GM12878 (cell line): ENCODE results near the gene CXCL17. TPM values are rescaled to one million over a fixed set of nuclear protein-coding genes. Genes with fewer than 3 reads are reported as not detected.

ENCODE experiments used
- ATAC-seq: fragments of 200-7000 bp; cut with Tn5 transposase; 3 replicates; pipeline ENCODE4 v1.9.1; 2020; ENCODE audit warnings: mild to moderate bottlenecking, moderate library complexity
- BruUV-seq: library from RNA; stranded (reverse); fragments of 400-500 nt; replicated peaks from 2 replicates; lab custom pipeline; 2021; lab: Mats Ljungman, UMichigan
- CTCF ChIA-PET: fragments of 300-600 bp; sonication (Branson Sonifier 250); formaldehyde crosslinking; extraction: SDS; loops from one replicate; lab custom pipeline; 2021; ENCODE audit warnings: inconsistent platforms; lab: Yijun Ruan, JAX
- POLR2A ChIA-PET: fragments of 350-600 bp; formaldehyde crosslinking; extraction: SDS; loops from one replicate; lab custom pipeline; 2021; ENCODE audit warnings: inconsistent platforms; lab: Charles Lee
- RAD21 ChIA-PET: fragments of 300-600 bp; sonication (Branson Sonifier 250); formaldehyde crosslinking; loops from one replicate; lab custom pipeline; 2023; ENCODE audit warnings: antibody characterized with exemption; ENCODE audit not compliant: unreplicated experiment; lab: Charles Lee
- SMC1A ChIA-PET: fragments of 300-600 bp; sonication (Branson Sonifier 250); formaldehyde crosslinking; loops from one replicate; lab custom pipeline; 2023; ENCODE audit not compliant: unreplicated experiment, uncharacterized antibody; lab: Charles Lee
- DNase-seq: peaks from one replicate; pipeline ENCODE4 v3.0.0-alpha.2; 2011; ENCODE audit warnings: low read depth, low spot score
- FAIRE-seq: peaks from 3 replicates; lab custom pipeline; 2011; peaks lifted over from hg19 to GRCh38; lab: Jason Lieb, UNC
- H2AFZ ChIP-seq: 2 replicates; pipeline ENCODE4 v1.6.0; 2011; ENCODE audit warnings: low read depth, low read length, control low read depth; ENCODE audit not compliant: control insufficient read depth
- H3K27ac ChIP-seq: 2 replicates; pipeline ENCODE4 v1.5.1; 2011; ENCODE audit warnings: control low read depth; ENCODE audit not compliant: control insufficient read depth, insufficient read depth
- H3K27me3 ChIP-seq, 2 experiments: replicated peaks in 1 of 2; 2 replicates each; pipeline versions ENCODE4 v1.6.0 to v1.6.1; 2011; ENCODE audit warnings: low read length in 1 of 2; ENCODE audit not compliant: control insufficient read depth in 2 of 2, insufficient read depth in 2 of 2
- H3K36me3 ChIP-seq, 2 experiments: 2 replicates each; pipeline ENCODE4 v1.5.1; 2011; ENCODE audit warnings: low read length in 1 of 2; ENCODE audit not compliant: control insufficient read depth in 2 of 2, insufficient read depth in 2 of 2
- H3K4me1 ChIP-seq: 2 replicates; pipeline ENCODE4 v1.6.1; 2011; ENCODE audit warnings: mild to moderate bottlenecking, low read length, moderate library complexity, mixed read lengths; ENCODE audit not compliant: control insufficient read depth, insufficient read depth
- H3K4me2 ChIP-seq: 2 replicates; pipeline ENCODE4 v1.6.0; 2011; ENCODE audit warnings: control low read depth; ENCODE audit not compliant: control insufficient read depth, insufficient read depth
- H3K4me3 ChIP-seq: fragments of 200-600 bp; sonication (generic); 2 replicates; pipeline ENCODE4 v1.5.1; 2016
- H3K79me2 ChIP-seq: 2 replicates; pipeline ENCODE4 v1.6.0; 2011; ENCODE audit warnings: low read length; ENCODE audit not compliant: control insufficient read depth, insufficient read depth
- H3K9ac ChIP-seq: 2 replicates; pipeline ENCODE4 v1.8.0; 2011; ENCODE audit warnings: low read length, control low read depth, mixed read lengths; ENCODE audit not compliant: control insufficient read depth, insufficient read depth
- H3K9me3 ChIP-seq: replicated peaks from 3 replicates; pipeline ENCODE4 v1.5.1; 2011; ENCODE audit warnings: mild to moderate bottlenecking, low read length; ENCODE audit not compliant: control insufficient read depth, insufficient read depth
- H4K20me1 ChIP-seq: 2 replicates; pipeline ENCODE4 v1.6.0; 2011; ENCODE audit not compliant: control insufficient read depth, insufficient read depth
- BCL3 ChIP-seq: IDR thresholded peaks from 2 replicates; pipeline ENCODE4 v1.6.1; 2011; ENCODE audit warnings: borderline replicate concordance, low read depth, mild to moderate bottlenecking, moderate library complexity, low read length; ENCODE audit not compliant: insufficient read depth, poor library complexity, severe bottlenecking
- CBFB ChIP-seq: IDR thresholded peaks from 2 replicates; pipeline ENCODE4 v1.6.1; 2016; ENCODE audit warnings: antibody characterized with exemption, low read depth
- CTCF ChIP-seq, 3 experiments: IDR thresholded peaks in 2 of 3; conservative IDR thresholded peaks in 1 of 3; 2 replicates each; pipeline ENCODE4 v1.5.1; 2011; ENCODE audit warnings: low read depth in 3 of 3, low read length in 3 of 3, mild to moderate bottlenecking in 3 of 3, control low read depth in 2 of 3, moderate library complexity in 2 of 3, inconsistent platforms in 1 of 3, mixed read lengths in 1 of 3; ENCODE audit not compliant: control insufficient read depth in 2 of 3, insufficient read depth in 1 of 3; ENCODE audit errors: extremely low read depth in 1 of 3
- ESRRA ChIP-seq: IDR thresholded peaks from 2 replicates; pipeline ENCODE4 v1.6.1; 2012; ENCODE audit warnings: mild to moderate bottlenecking, low read length, improper control_type of control experiment
- PAX5 ChIP-seq: IDR thresholded peaks from 2 replicates; pipeline ENCODE4 v1.6.1; 2011; ENCODE audit warnings: low read depth, low read length, borderline replicate concordance
- RAD21 ChIP-seq: IDR thresholded peaks from 2 replicates; pipeline ENCODE4 v1.6.1; 2011; ENCODE audit warnings: mild to moderate bottlenecking, low read depth, low read length, moderate library complexity; ENCODE audit not compliant: insufficient read depth
- WGBS: methylation state at CpG from one replicate; pipeline ENCODE4 v1.1.6; 2016; ENCODE audit warnings: low lambda C conversion rate; ENCODE audit not compliant: insufficient replicate concordance, insufficient coverage; ENCODE audit errors: missing lambda C conversion rate; 5-methylcytosine and 5-hydroxymethylcytosine counted together
- in situ Hi-C: fragments of 300-500 bp; cut with MboI; formaldehyde crosslinking; loops from 9 replicates; pipeline ENCODE4 v1.14.3; 2018; ENCODE audit warnings: mixed read lengths
- intact Hi-C: fragments of 100-400 bp; cut with micrococcal nuclease; formaldehyde crosslinking; loops from one replicate; pipeline ENCODE4 v1.14.2; 2022; ENCODE audit not compliant: unreplicated experiment
- polyA plus RNA-seq, 11 experiments: library from polyadenylated mRNA; depleted of rRNA in 4 of 11; unstranded in 6 of 11; stranded (reverse) in 5 of 11; fragments of >200 nt; fragmentation: Nextera tagmentation in 4 of 11; fragmentation: Illumina TruSeq in 1 of 11; extraction: Ambion mirVana in 4 of 11; extraction: Trizol in 1 of 11; gene quantifications; 1 replicate in 1 of 11; 2 replicates in 10 of 11; pipeline versions ENCODE4 v1.2.1 to v1.2.3, GENCODE V29; 2011 to 2016; ENCODE audit warnings: inconsistent platforms in 2 of 11, missing spikeins in 2 of 11, low read depth in 1 of 11
- total RNA-seq, 4 experiments: library from RNA; depleted of rRNA in 3 of 4; stranded (reverse); fragments of >200 nt in 3 of 4; fragmentation: Illumina TruSeq in 1 of 4; extraction: Trizol in 1 of 4; gene quantifications; 2 replicates each; pipeline versions ENCODE4 v1.2.1 to v1.2.3, GENCODE V29; 2013 to 2021
- TF ChIP-seq, protein P1 (sequence below): IDR thresholded peaks from 2 replicates; pipeline ENCODE4 v1.6.1; 2012; ENCODE audit warnings: low read length, inconsistent platforms

The CXCL17 gene
- total and polyA plus RNA-seq, 10 of the 15 experiments (the other 5 are each of a cell fraction or from before 2014, with no cell fraction given), result 0.13 to 0.24 (median 0.15) TPM; not detected in 7

DNA sequence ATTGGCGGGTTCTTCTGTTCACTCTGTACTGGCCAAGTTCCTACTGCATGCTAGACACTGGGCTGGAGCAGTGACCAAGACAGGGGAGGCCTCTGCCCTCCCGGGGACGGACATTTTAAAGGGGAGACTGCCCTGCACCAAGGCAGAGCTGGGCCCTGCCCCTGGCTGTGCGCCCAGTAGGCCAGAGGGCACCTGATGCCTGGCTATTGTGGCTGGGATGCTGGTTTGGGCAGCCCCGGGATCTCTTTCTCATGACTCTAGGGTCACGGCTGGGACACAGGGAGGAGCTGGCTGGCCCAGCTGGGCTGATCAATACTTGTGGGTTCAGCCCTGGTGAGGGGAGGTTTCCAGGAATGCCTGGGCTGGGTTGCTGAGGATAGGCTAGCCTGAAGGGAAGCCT lies 33.3 kb downstream of the CXCL17 start:
- WGBS, result 96% methylated on average over 6 of the region's 6 CpGs
- H2AFZ ChIP-seq, result no peak overlapping the region
- ChIA-PET RAD21 (no interaction called here), SMC1A (interaction anchor here (1.4 kb wide), 1 partner anchor 13 kb away, joined by 4 read pairs; no protein-coding TSS in a partner anchor), POLR2A (no interaction called here), CTCF (interaction anchor here (1.2 to 1.3 kb wide), 2 partner anchors 11 to 12 kb away, joined by 4 read pairs; no protein-coding TSS in a partner anchor)
- no peaks in the 10 kb centered on the region for H3K27me3 ChIP-seq
- no peak overlapping the region for H3K4me3 ChIP-seq
- TF ChIP-seq, protein P1, sequence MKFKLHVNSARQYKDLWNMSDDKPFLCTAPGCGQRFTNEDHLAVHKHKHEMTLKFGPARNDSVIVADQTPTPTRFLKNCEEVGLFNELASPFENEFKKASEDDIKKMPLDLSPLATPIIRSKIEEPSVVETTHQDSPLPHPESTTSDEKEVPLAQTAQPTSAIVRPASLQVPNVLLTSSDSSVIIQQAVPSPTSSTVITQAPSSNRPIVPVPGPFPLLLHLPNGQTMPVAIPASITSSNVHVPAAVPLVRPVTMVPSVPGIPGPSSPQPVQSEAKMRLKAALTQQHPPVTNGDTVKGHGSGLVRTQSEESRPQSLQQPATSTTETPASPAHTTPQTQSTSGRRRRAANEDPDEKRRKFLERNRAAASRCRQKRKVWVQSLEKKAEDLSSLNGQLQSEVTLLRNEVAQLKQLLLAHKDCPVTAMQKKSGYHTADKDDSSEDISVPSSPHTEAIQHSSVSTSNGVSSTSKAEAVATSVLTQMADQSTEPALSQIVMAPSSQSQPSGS, result no peak
- TF ChIP-seq ESRRA (no peak), PAX5 (no peak), CBFB (no peak), BCL3 (no peak), RAD21 (no peak), CTCF (IDR thresholded peaks at IDR 0.05 in 2 of 3, conservative IDR thresholded peaks at IDR 0.05 in 1 of 3; ENCODE audit: control insufficient read depth in 2 of 3, extremely low read depth in 1 of 3, insufficient read depth in 1 of 3, low read depth in 3 of 3, low read length in 3 of 3) (no peak)
- no peak overlapping the region for H3K4me2 ChIP-seq
- H4K20me1 ChIP-seq, result no peaks in the 10 kb centered on the region
- no peaks in the 10 kb centered on the region for H3K9me3 ChIP-seq
- in situ Hi-C loops (no loop called here), intact Hi-C loops (no loop called here)
- peaks cover 5 to 6% of the 10 kb centered on the region in 2 experiments; a peak in 3 of 4 replicates for H3K36me3 ChIP-seq
- BruUV-seq, result no TSS peak
- DNase-seq, result no peak
- FAIRE-seq, result no peak
- no peak for ATAC-seq
- H3K4me1 ChIP-seq, result no peaks in the 10 kb centered on the region
- H3K79me2 ChIP-seq, result no peaks in the 10 kb centered on the region
- H3K27ac ChIP-seq, result no peak overlapping the region
- H3K9ac ChIP-seq, result no peak overlapping the region
